Ramos (cell line): ENCODE data around the gene HID1.

Experiments
- in situ Hi-C: fragments of 300-500 bp; cut with MboI; formaldehyde crosslinking; loops from one replicate; pipeline ENCODE4 v1.14.3; 2022; ENCODE audit warnings: low sequenced_read_pairs; ENCODE audit not compliant: unreplicated experiment

Gene HID1

DNA sequence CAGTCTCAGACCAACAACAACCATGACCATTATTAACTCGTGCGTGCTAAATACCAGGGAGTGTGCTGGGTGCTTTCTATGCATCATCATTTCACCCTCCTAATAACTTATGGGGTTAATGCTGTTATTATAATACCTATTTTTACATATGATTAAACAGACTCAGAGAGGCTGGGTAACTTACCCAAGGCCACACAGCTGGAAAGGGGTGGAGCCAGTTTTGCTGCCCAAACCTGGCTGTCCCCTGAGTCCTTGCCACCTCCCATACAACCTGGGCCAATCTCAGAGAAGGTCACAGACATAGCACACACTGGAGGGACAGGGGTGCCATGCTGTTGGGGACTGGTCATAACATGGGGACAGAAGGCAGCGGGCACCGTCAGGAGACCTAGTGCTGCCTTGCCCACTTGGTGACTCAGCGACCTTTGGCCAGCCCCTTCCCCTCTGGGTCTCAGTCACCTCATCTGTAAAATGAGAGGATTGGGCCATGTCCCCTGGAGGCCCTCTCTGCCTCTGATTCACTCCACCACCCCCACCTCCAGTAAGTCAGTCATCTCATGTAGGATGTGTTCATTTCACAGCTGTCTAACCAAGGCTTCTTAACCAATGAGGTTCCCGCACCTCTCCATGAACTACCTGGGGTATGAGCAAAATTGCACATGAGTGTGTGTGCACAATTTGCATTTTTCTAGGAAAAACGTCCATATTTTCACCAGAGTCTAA, 67.7 kb downstream of the HID1 start:
- in situ Hi-C loops: no loop called here

GRCh38 chr17:74903671-74904070, 68.9 kb downstream of the HID1 start:
- in situ Hi-C loops: no loop called here

DNA sequence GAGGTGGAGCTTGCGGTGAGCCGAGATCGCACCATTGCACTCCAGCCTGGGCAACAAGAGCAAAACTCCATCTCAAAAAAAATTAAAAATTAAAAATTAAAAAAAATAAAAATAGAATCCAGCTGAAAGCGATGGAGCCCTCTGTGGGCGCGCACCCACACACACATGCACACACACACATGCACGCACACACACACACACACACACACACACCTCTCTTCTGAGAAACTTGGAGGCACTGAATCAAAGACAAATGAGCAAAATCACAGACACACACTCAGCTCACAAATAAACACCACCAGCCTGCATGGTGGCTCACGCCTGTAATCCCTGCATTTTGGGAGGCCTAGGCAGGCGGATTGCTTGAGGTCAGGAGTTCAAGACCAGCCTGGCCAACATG, 69.5 kb downstream of the HID1 start:
- in situ Hi-C loops: no loop called here

- in situ Hi-C loops: no loop called here
Measured at GRCh38 chr17:74901353-74902135, 71.0 kb downstream of the HID1 start.
